Measurements from ENCODE around the gene ACTR6. TPM values are rescaled to one million over a fixed set of nuclear protein-coding genes. Genes with fewer than 3 reads are reported as not detected.
"Not testable (repeated sequence)": the region's sequence is repeated elsewhere in the genome, so short reads cannot be mapped to it uniquely, and the experiment has no call there.

The ACTR6 gene
- total and polyA plus RNA-seq, 8 donors: 3.8 to 14.4 (median 7.0) TPM

DNA sequence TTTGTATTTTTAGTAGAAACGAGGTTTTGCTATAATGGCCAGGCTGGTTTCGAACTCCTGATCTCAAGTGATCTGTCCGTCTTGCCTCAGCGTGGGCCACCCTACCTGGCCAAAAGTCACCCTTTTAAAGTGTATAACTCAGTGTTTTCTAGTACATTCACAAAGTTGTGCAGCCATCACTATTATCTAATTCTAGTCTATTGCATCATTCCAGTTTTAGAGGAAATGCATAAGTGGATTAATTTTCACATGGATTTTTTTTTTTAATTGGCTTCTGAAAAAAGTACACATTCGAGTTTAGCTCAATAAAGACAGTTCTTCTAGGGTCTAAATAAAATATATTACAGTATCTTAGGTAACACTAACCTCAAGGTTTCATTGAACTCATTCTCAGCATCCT, 62.5 kb downstream of the ACTR6 start:
- no peaks in the 10 kb centered on the region for H3K9me3 ChIP-seq
- no peak overlapping the region for H3K27ac ChIP-seq
- ATAC-seq (no peak), FAIRE-seq (no peak), DNase-seq (no peak)
- peaks cover 0 to under 1% (median under 1%) of the 10 kb centered on the region in 3 donors for H3K4me1 ChIP-seq
- H3K36me3 ChIP-seq: no peaks in the 10 kb centered on the region
- WGBS, 2 donors: 78 to 89% methylated on average over 5 of the region's 5 CpGs
- TF ChIP-seq, protein P1, sequence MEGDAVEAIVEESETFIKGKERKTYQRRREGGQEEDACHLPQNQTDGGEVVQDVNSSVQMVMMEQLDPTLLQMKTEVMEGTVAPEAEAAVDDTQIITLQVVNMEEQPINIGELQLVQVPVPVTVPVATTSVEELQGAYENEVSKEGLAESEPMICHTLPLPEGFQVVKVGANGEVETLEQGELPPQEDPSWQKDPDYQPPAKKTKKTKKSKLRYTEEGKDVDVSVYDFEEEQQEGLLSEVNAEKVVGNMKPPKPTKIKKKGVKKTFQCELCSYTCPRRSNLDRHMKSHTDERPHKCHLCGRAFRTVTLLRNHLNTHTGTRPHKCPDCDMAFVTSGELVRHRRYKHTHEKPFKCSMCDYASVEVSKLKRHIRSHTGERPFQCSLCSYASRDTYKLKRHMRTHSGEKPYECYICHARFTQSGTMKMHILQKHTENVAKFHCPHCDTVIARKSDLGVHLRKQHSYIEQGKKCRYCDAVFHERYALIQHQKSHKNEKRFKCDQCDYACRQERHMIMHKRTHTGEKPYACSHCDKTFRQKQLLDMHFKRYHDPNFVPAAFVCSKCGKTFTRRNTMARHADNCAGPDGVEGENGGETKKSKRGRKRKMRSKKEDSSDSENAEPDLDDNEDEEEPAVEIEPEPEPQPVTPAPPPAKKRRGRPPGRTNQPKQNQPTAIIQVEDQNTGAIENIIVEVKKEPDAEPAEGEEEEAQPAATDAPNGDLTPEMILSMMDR (IDR thresholded peaks at IDR 0.05): no peak
- H3K27me3 ChIP-seq: no peaks in the 10 kb centered on the region
- no peak overlapping the region for H3K4me3 ChIP-seq
- intact Hi-C loops (cut with DNase I): no loop called here

DNA sequence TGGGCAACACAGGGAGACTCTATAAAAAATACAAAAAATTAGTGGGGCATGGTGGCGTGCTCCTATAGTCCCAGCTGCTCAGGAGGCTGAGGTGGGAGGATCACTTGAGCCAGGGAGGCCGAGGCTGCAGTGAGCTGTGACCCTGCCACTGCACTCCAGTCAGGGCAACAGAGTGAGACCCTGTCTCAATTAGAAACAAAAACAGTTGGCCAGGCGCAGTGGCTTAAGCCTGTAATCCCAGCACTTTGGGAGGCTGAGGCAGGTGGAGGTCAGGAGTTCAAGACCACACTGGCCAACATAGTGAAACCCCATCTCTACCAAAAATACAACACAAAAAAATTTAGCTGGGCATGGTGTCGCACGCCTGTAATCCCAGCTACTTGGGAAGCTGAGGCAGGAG, 64.5 kb downstream of the ACTR6 start:
- H3K36me3 ChIP-seq; H3K27me3 ChIP-seq; ATAC-seq; H3K9me3 ChIP-seq; DNase-seq; H3K27ac ChIP-seq; H3K4me3 ChIP-seq; intact Hi-C loops (cut with DNase I); FAIRE-seq: not testable (repeated sequence)
- peaks cover 4 to 16% (median 6%) of the 10 kb centered on the region in 3 donors for H3K4me1 ChIP-seq
- WGBS, 2 donors: 93 to 99% methylated on average over 5 of the region's 5 CpGs

- TF ChIP-seq, protein P1 (IDR thresholded peaks at IDR 0.05): no peak
- WGBS, 2 donors: 56 to 58% methylated on average over 11 of the region's 11 CpGs
- Histone ChIP-seq H3K36me3 (no peaks in the 10 kb centered on the region), H3K9me3 (no peaks in the 10 kb centered on the region), H3K27ac (peak overlapping the region in 3 of 4 donors; percentile 92 to 97 (median 92)), H3K27me3 (no peaks in the 10 kb centered on the region), H3K4me1 (peaks cover 4 to 17% (median 6%) of the 10 kb centered on the region in 3 donors), H3K4me3 (peak overlapping the region; percentile 45 to 90 (median 58))
- FAIRE-seq (no peak), DNase-seq (peak in 1 of 6 donors; percentile 21), ATAC-seq (peak in 1 of 4 donors; percentile 1)
- intact Hi-C loops (cut with DNase I): no loop called here
Measured at GRCh38 chr12:100265732-100266584, 65.3 kb downstream of the ACTR6 start.

GRCh38 chr12:100266585-100266834, 65.9 kb downstream of the ACTR6 start:
- peak overlapping the region; percentile 45 to 90 (median 58) for H3K4me3 ChIP-seq
- 0 to 2% methylated on average over 6 of the region's 6 CpGs for WGBS, 2 donors
- FAIRE-seq: no peak
- TF ChIP-seq, protein P1 (IDR thresholded peaks at IDR 0.05): no peak
- H3K27ac ChIP-seq: peak overlapping the region; percentile 92 to 97 (median 93)
- peak in 3 of 6 donors; percentile 97 to 98 (median 97) for DNase-seq
- no peaks in the 10 kb centered on the region for H3K36me3 ChIP-seq
- ATAC-seq: peak; percentile 74 to 89 (median 83)
- no peaks in the 10 kb centered on the region for H3K9me3 ChIP-seq
- peaks cover 4 to 23% (median 10%) of the 10 kb centered on the region in 3 donors for H3K4me1 ChIP-seq
- intact Hi-C loops (cut with DNase I): no loop called here
- no peaks in the 10 kb centered on the region for H3K27me3 ChIP-seq

- Histone ChIP-seq H3K36me3 (no peaks in the 10 kb centered on the region), H3K27ac (peak within 1 kb of the TSS; percentile 92 to 97 (median 93)), H3K4me3 (peak within 1 kb of the TSS; percentile 58 to 90 (median 70)), H3K9me3 (no peaks in the 10 kb centered on the region), H3K4me1 (peaks cover 4 to 23% (median 15%) of the 10 kb centered on the region in 3 donors), H3K27me3 (no peaks in the 10 kb centered on the region)
- 0 to 1% methylated on average over 49 to 62 of the region's 62 CpGs for WGBS, 2 donors
- DNase-seq: peak; percentile 96 to 98 (median 97)
- TF ChIP-seq, protein P1 (IDR thresholded peaks at IDR 0.05): no peak
- ATAC-seq: peak; percentile 90 to 97 (median 93)
- FAIRE-seq: peak; percentile 80
- intact Hi-C loops (cut with DNase I): no loop called here
Measured at GRCh38 chr12:100266835-100267602, 66.4 kb downstream of the ACTR6 start, which contains the start of the genes DEPDC4 and SCYL2. Gene DEPDC4, minus strand, starts transcription at chr12:100267079. Its CDS starts 3 bp downstream, at chr12:100267076. Gene SCYL2, plus strand, starts transcription at chr12:100267177. Its CDS starts 15,794 bp downstream, at chr12:100282971.

Measured in pancreas (tissue), 10 donors.